Glomerular endothelial cell (primary cell): ENCODE measurements around the gene COPS6. TPM values are rescaled to one million over a fixed set of nuclear protein-coding genes. Genes with fewer than 3 reads are reported as not detected.

Source experiments
- DNase-seq: peaks from one replicate; pipeline ENCODE4 v3.0.0-alpha.2; 2011; ENCODE audit warnings: low read depth, low spot score; ENCODE audit errors: extremely low read depth
- total RNA-seq: library from RNA; depleted of rRNA; stranded (reverse); fragments of >200 nt; gene quantifications from 2 replicates; pipeline ENCODE4 v1.2.3, GENCODE V29; 2015

The COPS6 gene
- 89.7 and 92.1 TPM in 2 replicates for total RNA-seq

- DNase-seq: no peak
Observed at GRCh38 chr7:100088621-100089457, at the start of gene COPS6. TSS of gene COPS6 (plus strand) at chr7:100088969. CDS start at chr7:100088991, 22 bp downstream.

GRCh38 chr7:100040575-100040974 is 48.2 kb upstream of the COPS6 start:
- DNase-seq: no peak

DNA sequence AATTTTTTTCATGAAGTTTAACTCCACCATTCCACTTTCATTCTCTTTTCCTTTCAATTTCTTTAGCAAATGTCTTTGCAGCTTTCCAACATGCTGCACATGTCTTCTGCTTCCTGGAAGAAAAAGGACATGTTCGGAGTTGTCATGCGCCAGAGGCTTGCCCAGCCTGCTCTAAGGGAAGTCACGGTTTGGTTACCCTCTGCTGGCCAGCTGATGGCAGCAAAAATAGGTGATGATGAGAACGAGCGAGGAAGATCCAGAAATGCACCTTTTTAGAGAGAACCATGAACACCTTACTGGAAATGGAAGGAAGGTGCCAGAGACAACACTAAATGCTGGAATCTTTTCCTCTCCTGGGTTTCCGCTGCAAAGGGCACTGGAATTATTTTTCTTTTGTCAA is 44.1 kb upstream of the COPS6 start:
- no peak for DNase-seq

DNA sequence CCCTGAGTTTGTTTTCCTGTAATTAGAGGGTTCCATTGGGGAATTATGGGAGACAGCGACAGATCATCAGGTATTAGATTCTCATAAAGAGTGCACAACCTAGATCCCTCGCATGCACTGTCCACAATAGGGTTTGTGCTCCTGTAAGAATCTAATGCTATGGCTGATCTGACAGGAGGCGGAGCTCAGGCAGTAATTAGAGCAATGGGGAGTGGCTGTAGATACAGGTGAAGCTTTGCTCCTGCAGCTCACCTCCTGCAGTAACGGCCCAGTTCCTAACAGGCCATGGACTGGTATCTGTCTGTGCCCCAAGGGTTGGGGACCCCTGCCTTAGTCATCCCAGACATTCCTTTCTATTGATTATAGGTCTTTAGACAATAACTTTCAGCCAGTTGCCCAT is 40.1 kb upstream of the COPS6 start:
- DNase-seq: no peak

- peak; percentile 20 for DNase-seq
Observed at GRCh38 chr7:100049441-100050291, 39.1 kb upstream of the COPS6 start, which contains the start of gene ZSCAN21. TSS of gene ZSCAN21 (plus strand) at chr7:100049774. CDS start at chr7:100057007, 7,233 bp downstream.

DNA sequence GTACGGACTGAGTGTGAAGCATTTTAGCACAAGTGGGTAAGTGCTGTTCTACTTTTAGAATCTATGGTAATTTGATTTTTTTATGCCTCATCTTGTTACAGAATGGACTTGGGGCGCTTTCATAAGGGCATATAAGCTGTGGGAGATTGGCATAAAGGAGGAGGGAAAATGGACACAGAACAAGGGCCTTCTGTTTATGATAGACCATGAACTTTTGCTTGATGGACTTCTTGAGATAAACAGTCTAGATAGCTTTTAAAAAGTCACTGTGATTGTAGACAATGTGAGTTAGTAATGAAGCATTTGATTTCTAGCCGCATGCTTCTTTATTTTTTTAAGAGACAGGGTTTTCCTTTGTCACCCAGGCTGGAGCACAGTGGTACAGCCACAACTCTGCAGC is 37.2 kb upstream of the COPS6 start:
- no peak for DNase-seq

DNA sequence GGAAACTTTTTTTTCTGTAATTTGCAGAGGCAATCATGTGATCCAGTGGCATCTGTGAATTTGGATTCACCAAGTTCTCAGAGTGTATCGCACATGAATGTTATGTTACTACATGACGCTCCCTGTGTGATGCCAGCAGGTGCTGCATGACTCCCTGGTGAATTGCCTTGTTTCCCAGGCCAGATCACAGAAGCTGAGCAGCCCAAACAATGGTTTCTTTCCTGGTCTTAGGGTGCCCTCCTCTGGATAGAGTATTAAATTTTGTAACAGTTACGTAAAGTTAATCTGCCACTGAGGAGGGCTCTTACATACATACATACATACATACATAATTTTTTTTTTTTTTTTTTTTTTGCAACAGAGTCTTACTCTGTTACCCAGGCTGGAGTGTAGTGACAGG is 35.6 kb upstream of the COPS6 start:
- DNase-seq: peak; percentile 54

DNA sequence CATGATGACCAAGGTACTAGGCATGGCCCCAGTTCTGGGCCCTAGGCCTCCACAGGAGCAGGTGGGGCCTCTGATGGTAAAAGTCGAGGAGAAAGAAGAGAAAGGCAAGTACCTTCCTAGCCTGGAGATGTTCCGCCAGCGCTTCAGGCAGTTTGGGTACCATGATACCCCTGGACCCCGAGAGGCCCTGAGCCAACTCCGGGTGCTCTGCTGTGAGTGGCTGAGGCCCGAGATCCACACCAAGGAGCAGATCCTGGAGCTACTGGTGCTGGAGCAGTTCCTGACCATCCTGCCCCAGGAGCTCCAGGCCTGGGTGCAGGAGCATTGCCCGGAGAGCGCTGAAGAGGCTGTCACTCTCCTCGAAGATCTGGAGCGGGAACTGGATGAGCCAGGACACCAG is 31.8 kb upstream of the COPS6 start:
- no peak for DNase-seq

DNA sequence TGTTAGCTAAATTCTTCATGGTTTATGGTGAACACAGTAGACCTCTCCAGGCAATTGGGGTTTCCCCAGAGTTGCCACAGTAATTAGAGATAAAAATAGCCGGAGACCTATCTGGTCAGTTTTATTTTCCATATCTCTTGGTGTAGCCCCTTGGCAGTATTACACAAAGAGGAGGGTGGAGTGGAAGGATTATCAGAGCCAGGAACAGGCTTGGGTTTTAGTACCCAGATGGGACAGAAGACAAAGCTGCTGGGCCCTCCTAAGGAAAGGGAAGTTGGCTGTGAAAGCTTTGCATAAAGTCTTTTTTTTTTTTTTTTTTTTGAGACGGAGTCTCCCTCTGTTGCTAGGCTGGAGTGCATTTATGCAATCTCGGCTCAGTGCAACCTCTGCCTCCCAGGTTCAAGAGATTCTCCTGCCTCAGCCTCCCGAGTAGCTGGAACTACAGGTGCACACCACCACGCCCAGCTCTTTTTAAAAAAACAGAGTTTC is 29.5 kb upstream of the COPS6 start:
- no peak for DNase-seq

DNA sequence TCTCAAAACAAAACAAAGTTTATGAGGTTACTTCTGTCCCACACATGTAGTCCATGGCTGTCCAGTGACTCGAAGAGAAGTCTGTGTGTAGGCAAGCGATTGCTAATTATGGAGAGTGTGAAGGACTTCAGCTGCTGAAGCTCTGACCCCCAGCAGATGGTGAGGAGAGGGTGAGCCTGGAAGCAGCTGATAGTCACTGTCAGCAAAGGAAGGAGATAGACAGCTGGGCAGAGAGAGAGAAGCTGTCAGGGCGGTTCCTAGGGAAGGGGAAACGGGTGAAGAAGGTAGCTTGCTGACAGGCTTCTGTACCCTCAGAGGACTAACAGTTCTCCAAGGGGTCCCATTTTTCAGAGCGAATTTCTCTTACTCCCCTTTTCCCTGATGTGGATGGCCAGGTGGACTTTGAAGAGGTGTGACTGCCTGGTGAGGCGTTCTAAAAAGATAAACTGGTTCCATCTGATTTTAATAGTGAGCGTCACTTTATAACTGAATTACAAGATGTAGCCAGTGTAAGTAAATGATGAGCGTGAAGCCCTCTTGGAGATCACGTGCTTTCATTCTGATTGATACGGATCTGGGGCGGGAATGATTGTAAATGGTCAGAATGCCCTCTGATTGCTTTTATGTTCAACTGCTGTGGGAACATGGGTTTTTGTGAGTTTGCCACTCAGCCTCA is 27.1 kb upstream of the COPS6 start:
- DNase-seq: no peak

DNA sequence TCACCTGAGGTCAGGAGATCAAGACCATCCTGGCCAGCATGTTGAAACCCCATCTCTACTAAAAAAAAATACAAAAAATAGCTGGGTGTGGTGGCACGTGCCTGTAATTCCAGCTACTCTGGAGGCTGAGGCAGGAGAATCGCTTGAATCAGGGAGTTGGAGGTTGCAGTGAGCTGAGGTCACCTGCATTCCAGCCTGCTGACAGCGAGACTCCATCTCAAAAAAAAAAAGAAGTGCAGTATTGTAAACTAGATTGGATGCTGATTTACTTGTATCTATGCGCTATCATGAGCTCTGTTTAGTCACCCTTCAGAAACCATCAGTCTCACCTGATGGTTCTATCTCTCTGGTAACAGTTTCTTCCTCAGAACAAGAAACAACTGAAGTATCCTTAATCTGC is 25.4 kb upstream of the COPS6 start:
- DNase-seq: no peak

GRCh38 chr7:100064162-100064561 is 24.6 kb upstream of the COPS6 start:
- DNase-seq: no peak

GRCh38 chr7:100065452-100066186 is 23.1 kb upstream of the COPS6 start:
- no peak for DNase-seq

DNA sequence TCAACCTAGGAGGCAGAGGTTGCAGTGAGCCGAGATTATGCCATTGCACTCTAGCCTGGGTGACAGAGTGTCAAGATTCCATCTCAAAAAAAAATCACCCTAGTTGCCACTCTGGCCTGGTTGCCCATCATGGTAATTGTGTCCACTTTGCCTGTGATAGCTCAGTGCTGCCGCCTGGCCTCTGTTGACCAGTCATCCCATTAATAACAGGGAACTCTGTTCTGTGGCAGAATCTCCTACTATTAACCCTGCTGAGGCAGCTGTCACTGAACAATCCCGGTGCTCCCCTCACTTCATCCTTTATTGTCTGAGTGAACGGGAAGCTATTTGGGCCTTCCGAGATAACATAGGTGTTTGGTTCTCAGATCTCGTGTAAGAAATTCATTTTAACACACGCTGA is 21.8 kb upstream of the COPS6 start:
- no peak for DNase-seq

DNA sequence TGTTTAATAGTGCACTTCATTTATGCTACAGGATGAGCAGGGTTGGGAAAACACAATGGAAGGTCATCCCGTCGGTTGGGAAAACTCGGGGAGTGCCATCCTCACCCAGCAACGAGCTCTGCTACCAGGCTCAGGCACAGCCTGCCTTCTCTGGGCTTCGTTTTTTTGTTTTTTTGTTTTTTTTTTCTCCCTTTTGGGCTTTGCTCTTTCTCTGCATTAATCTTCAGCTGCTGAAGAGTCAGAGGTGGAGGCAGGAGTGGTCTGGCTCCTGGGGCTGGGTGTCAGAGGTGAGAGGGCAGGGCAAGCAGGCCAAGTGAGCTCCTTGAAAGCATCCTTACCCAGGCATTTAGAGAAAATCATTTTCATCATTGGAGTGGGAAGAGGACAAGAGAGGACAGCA is 18.8 kb upstream of the COPS6 start:
- no peak for DNase-seq

DNA sequence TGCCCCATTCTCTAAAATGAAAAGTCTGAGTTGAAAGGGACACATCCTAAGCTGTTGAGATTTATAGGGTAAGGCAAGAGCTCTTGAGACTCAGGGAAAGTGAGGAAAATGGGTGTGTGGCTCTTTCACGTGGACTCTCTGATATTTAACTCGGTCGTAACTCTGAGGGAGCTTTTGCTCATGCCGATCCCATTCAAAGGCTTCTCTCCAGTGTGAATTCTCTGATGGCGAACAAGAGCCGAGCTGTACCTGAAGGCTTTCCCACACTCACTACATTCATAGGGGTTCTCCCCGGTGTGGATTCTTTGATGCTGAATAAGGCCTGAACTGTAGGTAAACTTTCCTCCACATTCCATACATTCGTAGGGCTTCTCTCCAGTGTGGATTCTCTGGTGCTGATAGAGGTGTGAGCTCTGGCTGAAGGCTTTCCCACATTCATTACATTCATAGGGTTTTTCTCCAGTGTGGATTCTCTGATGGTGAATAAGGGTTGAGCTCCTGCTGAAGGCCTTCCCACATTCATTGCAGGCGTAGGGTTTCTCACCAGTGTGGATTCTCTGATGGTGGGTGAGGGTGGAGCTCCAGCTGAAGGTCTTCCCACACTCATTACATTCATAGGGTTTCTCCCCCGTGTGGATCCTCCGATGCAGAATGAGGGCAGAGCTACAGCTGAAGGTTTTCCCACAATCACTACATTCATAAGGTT is 17.6 kb upstream of the COPS6 start:
- no peak for DNase-seq

DNA sequence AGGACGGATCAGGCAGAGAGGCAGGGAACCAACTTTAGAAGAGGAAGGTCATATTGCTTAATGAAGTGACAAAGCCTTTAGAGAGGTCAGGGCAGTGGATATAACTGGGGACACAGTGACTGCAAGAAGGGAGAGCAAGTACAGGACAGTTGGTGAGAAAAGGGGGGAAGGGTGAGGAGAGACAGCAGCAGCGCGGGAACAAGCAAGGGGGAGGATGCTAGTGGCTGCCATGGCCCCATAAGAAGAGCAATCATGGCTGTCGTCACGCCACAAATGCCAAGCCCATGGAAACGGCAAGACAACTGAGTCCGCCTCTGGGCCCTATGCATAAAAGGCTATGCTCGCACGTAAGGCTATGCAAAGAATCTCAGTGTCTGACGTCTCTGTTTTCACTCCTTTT is 16.3 kb upstream of the COPS6 start:
- DNase-seq: no peak

- no peak for DNase-seq
Observed at GRCh38 chr7:100074841-100075240, 13.9 kb upstream of the COPS6 start.

- DNase-seq: no peak
Observed at GRCh38 chr7:100075418-100075817, 13.4 kb upstream of the COPS6 start.

DNA sequence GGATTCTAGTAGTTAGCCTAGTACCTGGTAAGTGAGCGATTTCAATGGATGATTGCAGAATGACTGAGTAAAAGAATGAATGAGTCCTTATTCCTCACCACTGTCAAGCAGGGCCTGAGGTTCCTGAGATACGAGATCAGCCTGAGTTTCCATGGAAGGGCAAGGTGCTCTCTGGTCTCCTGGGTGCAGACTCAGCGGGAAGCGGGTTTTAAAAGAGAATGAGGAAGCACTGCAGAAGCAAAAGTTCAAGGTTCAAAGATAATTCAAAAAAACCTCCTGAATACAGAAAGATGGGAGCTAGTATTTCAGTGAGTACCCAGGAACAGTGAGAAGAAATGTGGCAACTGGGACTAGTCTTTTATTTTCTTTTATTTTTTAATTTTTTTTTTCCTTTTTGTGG is 11.6 kb upstream of the COPS6 start:
- no peak for DNase-seq
